Measurements from ENCODE around the gene MCUB. TPM values are rescaled to one million over a fixed set of nuclear protein-coding genes. Genes with fewer than 3 reads are reported as not detected.

Gene MCUB
- polyA plus RNA-seq, 3 donors, result 117 to 125 (median 123) TPM

GRCh38 chr4:109532182-109532581 lies 27.9 kb upstream of the MCUB start:
- Histone ChIP-seq H4K20me1 (ENCODE audit: insufficient read depth, low read length) (no peaks in the 10 kb centered on the region), H2AFZ (ENCODE audit: insufficient read depth, low read depth, low read length, poor library complexity, severe bottlenecking) (no peak overlapping the region), H3K9ac (ENCODE audit: insufficient read depth, low read length, poor library complexity, severe bottlenecking) (no peak overlapping the region), H3K4me1 (ENCODE audit: control insufficient read depth in 1 of 2, insufficient read depth in 2 of 2, low read length in 2 of 2) (no peaks in the 10 kb centered on the region), H3K27me3 (ENCODE audit: control insufficient read depth in 2 of 2, insufficient read depth in 2 of 2, low read length in 2 of 2) (no peaks in the 10 kb centered on the region), H3K27ac (ENCODE audit: low read depth in 1 of 2, low read length in 2 of 2) (no peak overlapping the region), H3K4me3 (replicated peaks in 1 of 3; ENCODE audit: low read depth in 2 of 3, low read length in 3 of 3) (no peak overlapping the region), H3K79me2 (ENCODE audit: insufficient read depth, low read length) (no peaks in the 10 kb centered on the region), H3K36me3 (replicated peaks in 1 of 2; ENCODE audit: control insufficient read depth in 1 of 2, insufficient read depth in 2 of 2, low read length in 2 of 2) (peaks cover 86 to 96% of the 10 kb centered on the region in 2 donors), H3K9me3 (replicated peaks in 1 of 2; ENCODE audit: control insufficient read depth in 1 of 2, insufficient read depth in 1 of 2, low read length in 2 of 2) (no peaks in the 10 kb centered on the region), H3K4me2 (replicated peaks; ENCODE audit: extremely low read depth, low read length, poor library complexity, severe bottlenecking) (no peak overlapping the region)
- Mint-ChIP-seq H3K27me3 (ENCODE audit: low read depth in 3 of 3) (peaks cover 0 to 2% (median 0%) of the 10 kb centered on the region in 3 donors), H3K4me1 (no peaks in the 10 kb centered on the region), H3K36me3 (peaks cover 72 to 90% of the 10 kb centered on the region in 2 donors), H3K9me3 (no peaks in the 10 kb centered on the region), H3K4me3 (no peak overlapping the region), H3K27ac (no peak overlapping the region)
- intact Hi-C loops (cut with micrococcal nuclease), result no loop called here
- no peak for DNase-seq
- no peak for TF ChIP-seq CTCF (IDR thresholded peaks at IDR 0.05)

GRCh38 chr4:109545401-109545800 lies 14.6 kb upstream of the MCUB start:
- Mint-ChIP-seq H3K27me3 (ENCODE audit: low read depth in 3 of 3) (no peaks in the 10 kb centered on the region), H3K27ac (no peak overlapping the region), H3K9me3 (peaks cover 0 to 4% (median 0%) of the 10 kb centered on the region in 7 donors), H3K4me1 (peaks cover 30% of the 10 kb centered on the region), H3K4me3 (no peak overlapping the region), H3K36me3 (peaks cover 38 to 49% of the 10 kb centered on the region in 2 donors)
- WGBS (ENCODE audit: insufficient coverage), result no CpG with 5 or more reads among the region's 1 CpG
- intact Hi-C loops (cut with micrococcal nuclease), result loop anchor here in 1 of 2 donors (5.0 kb wide), 1 partner anchor 108 kb away; no protein-coding TSS in a partner anchor
- Histone ChIP-seq H4K20me1 (ENCODE audit: insufficient read depth, low read length) (no peaks in the 10 kb centered on the region), H3K27me3 (ENCODE audit: control insufficient read depth in 2 of 2, insufficient read depth in 2 of 2, low read length in 2 of 2) (no peaks in the 10 kb centered on the region), H3K9me3 (replicated peaks in 1 of 2; ENCODE audit: control insufficient read depth in 1 of 2, insufficient read depth in 1 of 2, low read length in 2 of 2) (no peaks in the 10 kb centered on the region), H3K79me2 (ENCODE audit: insufficient read depth, low read length) (no peaks in the 10 kb centered on the region), H3K27ac (ENCODE audit: low read depth in 1 of 2, low read length in 2 of 2) (no peak overlapping the region), H2AFZ (ENCODE audit: insufficient read depth, low read depth, low read length, poor library complexity, severe bottlenecking) (no peak overlapping the region), H3K4me3 (replicated peaks in 1 of 3; ENCODE audit: low read depth in 2 of 3, low read length in 3 of 3) (no peak overlapping the region), H3K36me3 (replicated peaks in 1 of 2; ENCODE audit: control insufficient read depth in 1 of 2, insufficient read depth in 2 of 2, low read length in 2 of 2) (peaks cover 14 to 48% of the 10 kb centered on the region in 2 donors), H3K4me1 (ENCODE audit: control insufficient read depth in 1 of 2, insufficient read depth in 2 of 2, low read length in 2 of 2) (peaks cover 19 to 24% of the 10 kb centered on the region in 2 donors), H3K9ac (ENCODE audit: insufficient read depth, low read length, poor library complexity, severe bottlenecking) (no peak overlapping the region), H3K4me2 (replicated peaks; ENCODE audit: extremely low read depth, low read length, poor library complexity, severe bottlenecking) (no peak overlapping the region)
- no peak for DNase-seq
- TF ChIP-seq CTCF (IDR thresholded peaks at IDR 0.05), result no peak

Data from CD14-positive monocyte (primary cell).